Keratinocyte (primary cell): ENCODE data around the gene VMP1. TPM values are rescaled to one million over a fixed set of nuclear protein-coding genes. Genes with fewer than 3 reads are reported as not detected.

ENCODE experiments used
- DNase-seq: peaks from one replicate; pipeline ENCODE4 v3.0.0-alpha.2; 2011; ENCODE audit warnings: low read depth, missing footprints, low spot score
- FAIRE-seq: peaks from 2 replicates; lab custom pipeline; 2011; peaks lifted over from hg19 to GRCh38; lab: Jason Lieb, UNC
- H2AFZ ChIP-seq: 2 replicates; pipeline ENCODE4 v1.6.0; 2012; ENCODE audit warnings: low read length, control low read depth, inconsistent platforms; ENCODE audit not compliant: control insufficient read depth
- H3K27ac ChIP-seq: 2 replicates; pipeline ENCODE4 v1.5.1; 2011; ENCODE audit warnings: low read length; ENCODE audit not compliant: control insufficient read depth, insufficient read depth
- H3K27me3 ChIP-seq: 3 replicates; pipeline ENCODE4 v1.6.0; 2011; ENCODE audit warnings: low read length; ENCODE audit not compliant: control insufficient read depth, insufficient read depth; ENCODE audit errors: extremely low read depth
- H3K36me3 ChIP-seq, 2 experiments: 2 replicates in 1 of 2; 3 replicates in 1 of 2; pipeline ENCODE4 v1.5.1; 2011; ENCODE audit warnings: low read length in 2 of 2, mild to moderate bottlenecking in 1 of 2; ENCODE audit not compliant: control insufficient read depth in 2 of 2, insufficient read depth in 2 of 2; ENCODE audit errors: extremely low read depth in 1 of 2
- H3K4me1 ChIP-seq: 3 replicates; pipeline ENCODE4 v1.5.1; 2011; ENCODE audit warnings: low read length; ENCODE audit not compliant: control insufficient read depth, insufficient read depth; ENCODE audit errors: extremely low read depth
- H3K4me2 ChIP-seq: 3 replicates; pipeline ENCODE4 v1.6.0; 2011; ENCODE audit warnings: low read depth, low read length; ENCODE audit not compliant: control insufficient read depth, insufficient read depth; ENCODE audit errors: extremely low read depth
- H3K4me3 ChIP-seq, 3 experiments: fragments of 200-600 bp in 1 of 3; sonication (generic) in 1 of 3; 2 replicates in 2 of 3; 3 replicates in 1 of 3; pipeline ENCODE4 v1.5.1; 2011 to 2016; ENCODE audit warnings: low read length in 3 of 3, mild to moderate bottlenecking in 3 of 3, control low read depth in 2 of 3, inconsistent platforms in 1 of 3, low read depth in 1 of 3, mixed read lengths in 1 of 3, mixed run types in 1 of 3, moderate library complexity in 1 of 3; ENCODE audit not compliant: control insufficient read depth in 2 of 3, insufficient read depth in 2 of 3; ENCODE audit errors: extremely low read depth in 1 of 3
- H3K79me2 ChIP-seq: 2 replicates; pipeline ENCODE4 v1.6.0; 2012; ENCODE audit warnings: low read length; ENCODE audit not compliant: control insufficient read depth, insufficient read depth
- H3K9ac ChIP-seq: 3 replicates; pipeline ENCODE4 v1.6.0; 2011; ENCODE audit warnings: low read length; ENCODE audit not compliant: control insufficient read depth, insufficient read depth; ENCODE audit errors: extremely low read depth
- H3K9me1 ChIP-seq: 3 replicates; pipeline ENCODE4 v1.6.0; 2011; ENCODE audit warnings: low read length; ENCODE audit not compliant: control insufficient read depth, insufficient read depth; ENCODE audit errors: extremely low read depth
- H3K9me3 ChIP-seq: 2 replicates; pipeline ENCODE4 v1.5.1; 2012; ENCODE audit warnings: low read depth, low read length; ENCODE audit not compliant: control insufficient read depth
- H4K20me1 ChIP-seq: 3 replicates; pipeline ENCODE4 v1.6.0; 2011; ENCODE audit warnings: low read length; ENCODE audit not compliant: control insufficient read depth, insufficient read depth; ENCODE audit errors: extremely low read depth
- CTCF ChIP-seq, 3 experiments: IDR thresholded peaks in 1 of 3; conservative IDR thresholded peaks in 1 of 3; optimal IDR thresholded peaks in 1 of 3; 2 replicates in 2 of 3; 3 replicates in 1 of 3; pipeline versions ENCODE3 to v1.5.1; 2011; ENCODE audit warnings: low read length in 3 of 3, mild to moderate bottlenecking in 3 of 3, moderate library complexity in 2 of 3, control low read depth in 1 of 3, inconsistent platforms in 1 of 3; ENCODE audit not compliant: insufficient read depth in 2 of 3; ENCODE audit errors: extremely low read depth in 1 of 3
- EZH2 ChIP-seq: IDR thresholded peaks from one replicate; pipeline ENCODE4 v1.6.1; 2012; ENCODE audit warnings: inconsistent platforms, mild to moderate bottlenecking, low read length, moderate library complexity
- dilution Hi-C: fragments of 300-500 bp; cut with MboI; formaldehyde crosslinking; loops from one replicate; pipeline ENCODE4 v1.7.0; 2020; ENCODE audit warnings: low sequenced_read_pairs; ENCODE audit not compliant: extremely low pct_ligation_motif_present
- polyA plus RNA-seq, 5 experiments: library from polyadenylated mRNA; depleted of rRNA in 3 of 5; stranded (reverse) in 3 of 5; stranded (forward) in 1 of 5; unstranded in 1 of 5; fragments of >200 nt; gene quantifications; 1 replicate in 1 of 5; 2 replicates in 3 of 5; 3 replicates in 1 of 5; pipeline versions ENCODE4 v1.2.1 to v1.2.3, GENCODE V29; 2011 to 2012; ENCODE audit warnings: missing spikeins in 2 of 5, low read depth in 1 of 5, low replicate concordance in 1 of 5

The VMP1 gene
- polyA plus RNA-seq, 1 donor (not counting 4 experiments of a cell fraction or from before 2014, with no cell fraction given) = 303 TPM

GRCh38 chr17:59675231-59675630, 32.2 kb upstream of the VMP1 start:
- no peak for DNase-seq
- FAIRE-seq = no peak
- dilution Hi-C loops = no loop called here

GRCh38 chr17:59676716-59677115, 30.7 kb upstream of the VMP1 start:
- dilution Hi-C loops = no loop called here
- peaks cover 2% of the 10 kb centered on the region for H3K9me1 ChIP-seq
- H3K4me2 ChIP-seq = no peak overlapping the region
- no peak overlapping the region for H3K4me3 ChIP-seq
- no peak for DNase-seq
- no peak for FAIRE-seq
- H2AFZ ChIP-seq = no peak overlapping the region
- TF ChIP-seq EZH2 (no peak), CTCF (optimal IDR thresholded peaks at IDR 0.05 in 1 of 3, IDR thresholded peaks at IDR 0.05 in 1 of 3, conservative IDR thresholded peaks at IDR 0.05 in 1 of 3; ENCODE audit: extremely low read depth in 1 of 3, insufficient read depth in 2 of 3, low read length in 3 of 3) (no peak)
- H3K4me1 ChIP-seq = peaks cover 2% of the 10 kb centered on the region
- no peaks in the 10 kb centered on the region for H3K27me3 ChIP-seq
- H3K79me2 ChIP-seq = peaks cover 17% of the 10 kb centered on the region
- no peaks in the 10 kb centered on the region for H4K20me1 ChIP-seq
- H3K27ac ChIP-seq = no peak overlapping the region
- peaks cover 22 to 39% of the 10 kb centered on the region in 2 experiments for H3K36me3 ChIP-seq
- H3K9ac ChIP-seq = no peak overlapping the region
- H3K9me3 ChIP-seq = no peaks in the 10 kb centered on the region

More at GRCh38 chr17:59675231-59675630, 32.2 kb upstream of the VMP1 start:
- Histone ChIP-seq H3K4me1 (peaks cover 13% of the 10 kb centered on the region), H3K9ac (no peak overlapping the region), H3K79me2 (peaks cover 30% of the 10 kb centered on the region), H3K27ac (no peak overlapping the region), H3K4me2 (no peak overlapping the region), H4K20me1 (no peaks in the 10 kb centered on the region), H3K9me1 (peaks cover 2% of the 10 kb centered on the region), H3K36me3 (peaks cover 15 to 40% of the 10 kb centered on the region in 2 experiments), H3K9me3 (no peaks in the 10 kb centered on the region), H3K27me3 (no peaks in the 10 kb centered on the region), H3K4me3 (no peak overlapping the region), H2AFZ (no peak overlapping the region)
- TF ChIP-seq CTCF (optimal IDR thresholded peaks at IDR 0.05 in 1 of 3, IDR thresholded peaks at IDR 0.05 in 1 of 3, conservative IDR thresholded peaks at IDR 0.05 in 1 of 3; ENCODE audit: extremely low read depth in 1 of 3, insufficient read depth in 2 of 3, low read length in 3 of 3) (no peak), EZH2 (no peak)
